OCI-LY3 (cell line): Measurements from ENCODE around the gene PIK3C2A.

Experiments
- CTCF ChIP-seq: fragments of 200-600, 300-600 bp; sonication (generic); IDR thresholded peaks from 2 replicates; pipeline ENCODE4 v1.5.1; 2014; ENCODE audit warnings: antibody characterized with exemption, low read length, low read depth
- EZH2phosphoT487 ChIP-seq: fragments of 200-600 bp; shearing (Covaris generic); IDR thresholded peaks from 2 replicates; pipeline ENCODE4 v1.6.1; 2018; ENCODE audit warnings: antibody characterized with exemption, mixed run types, low read depth

GRCh38 chr11:17197431-17197898 lies 10.3 kb downstream of the PIK3C2A start:
- no peak for TF ChIP-seq CTCF
- no peak for TF ChIP-seq EZH2phosphoT487
